ENCODE data around the gene RAPGEF1.

- TF ChIP-seq CTCF (conservative IDR thresholded peaks at IDR 0.05; ENCODE audit: low read length) (no peak), EZH2phosphoT487 (IDR thresholded peaks at IDR 0.05; ENCODE audit: borderline replicate concordance, low read depth, low read length) (no peak)
Observed at GRCh38 chr9:131528886-131529505, 210.9 kb downstream of the RAPGEF1 start.
